H1 (cell line): Measurements from ENCODE around the gene PRKCA. TPM values are rescaled to one million over a fixed set of nuclear protein-coding genes. Genes with fewer than 3 reads are reported as not detected.

Experiments used
- EP300 ChIP-seq, 2 experiments: IDR thresholded peaks; 1 replicate in 1 of 2; 2 replicates in 1 of 2; pipeline ENCODE4 v1.6.1; 2011 to 2012; ENCODE audit warnings: low read depth in 2 of 2, low read length in 2 of 2, mild to moderate bottlenecking in 2 of 2, borderline replicate concordance in 1 of 2, inconsistent platforms in 1 of 2, moderate library complexity in 1 of 2
- EZH2 ChIP-seq: fragments of 200-600 bp; sonication (generic); IDR thresholded peaks from 2 replicates; pipeline ENCODE4 v1.7.1; 2012; ENCODE audit warnings: low read depth, mild to moderate bottlenecking, moderate library complexity, low read length, inconsistent platforms; ENCODE audit not compliant: severe bottlenecking
- PHF8 ChIP-seq: fragments of 200-600 bp; sonication (generic); conservative IDR thresholded peaks from 2 replicates; pipeline ENCODE4 v1.7.1; 2012; ENCODE audit warnings: low read depth, mild to moderate bottlenecking, inconsistent platforms, low read length, moderate library complexity
- SP1 ChIP-seq: IDR thresholded peaks from 2 replicates; pipeline ENCODE4 v1.6.1; 2011; ENCODE audit warnings: low read depth, low read length
- polyA plus RNA-seq, 7 experiments: library from polyadenylated mRNA; depleted of rRNA in 3 of 7; stranded (reverse) in 5 of 7; unstranded in 2 of 7; fragments of >200 nt in 5 of 7; fragments of 200-250 nt in 2 of 7; gene quantifications; 1 replicate in 5 of 7; 2 replicates in 1 of 7; 4 replicates in 1 of 7; pipeline versions ENCODE4 v1.2.1 to v1.2.3, GENCODE V29; 2011 to 2013; ENCODE audit warnings: missing spikeins in 2 of 7, mixed read lengths in 2 of 7
- total RNA-seq: library from RNA; stranded (reverse); fragmentation: NEBNext Ultra II Directional; extraction: Animal tissue kit (Norgen Biotek cat#: 25700); gene quantifications from 2 replicates; pipeline ENCODE4 v1.2.1, GENCODE V29; 2021

PRKCA gene
- total and polyA plus RNA-seq, 2 of the 8 experiments (the other 6 are each of a cell fraction or from before 2014, with no cell fraction given) = 5.8 to 17.8 TPM

DNA sequence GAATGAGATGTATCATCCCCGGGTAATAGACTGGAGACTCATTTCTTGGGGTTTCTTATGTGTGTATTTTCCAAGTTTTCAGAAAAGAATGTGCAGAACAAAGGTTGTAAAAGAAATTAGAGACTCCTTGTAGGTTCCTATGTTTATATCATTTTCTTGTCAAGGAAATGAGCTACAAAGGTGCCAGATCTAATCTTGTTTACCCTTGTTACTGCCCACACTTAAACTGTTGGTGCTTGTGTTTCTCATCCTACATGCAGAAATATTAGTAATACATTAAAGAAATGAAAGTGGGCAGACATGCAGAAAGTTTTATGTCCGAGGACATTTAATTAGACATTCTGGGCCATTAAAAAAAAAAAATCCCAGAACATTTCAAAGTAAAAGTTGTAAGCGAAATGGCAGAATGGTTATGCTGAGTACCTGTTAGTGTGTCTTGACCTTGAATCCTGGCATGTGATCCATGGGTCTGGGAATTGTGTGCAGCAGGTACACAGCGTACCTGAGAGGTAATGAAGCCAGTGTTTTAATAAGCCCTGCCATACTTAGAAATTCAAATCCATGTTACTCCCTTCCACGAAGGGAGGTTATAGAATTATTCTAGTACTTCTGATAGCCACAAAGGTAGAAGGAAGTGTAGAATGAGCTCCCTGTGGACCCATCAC lies 469.9 kb downstream of the PRKCA start (continued):
- TF ChIP-seq SP1 = no peak
- no peak for TF ChIP-seq EZH2
- no peak for TF ChIP-seq PHF8
- TF ChIP-seq EP300 (IDR thresholded peaks at IDR 0.05; ENCODE audit: borderline replicate concordance in 1 of 2, low read depth in 2 of 2, low read length in 2 of 2) = no peak
